ENCODE results near the gene COX6B1.

Gene COX6B1

GRCh38 chr19:35669566-35669965 lies 21.4 kb downstream of the COX6B1 start:
- H3K4me3 ChIP-seq (replicated peaks; ENCODE audit: insufficient read depth, low read length): no peak overlapping the region
- peaks cover 26% of the 10 kb centered on the region for H3K27me3 ChIP-seq (ENCODE audit: insufficient read depth, poor library complexity, severe bottlenecking)
- DNase-seq (ENCODE audit: low read depth in 1 of 2, low spot score in 1 of 2): no peak
- TF ChIP-seq POLR2AphosphoS5 (IDR thresholded peaks at IDR 0.05; ENCODE audit: low read depth): no peak
- TF ChIP-seq, protein P1, sequence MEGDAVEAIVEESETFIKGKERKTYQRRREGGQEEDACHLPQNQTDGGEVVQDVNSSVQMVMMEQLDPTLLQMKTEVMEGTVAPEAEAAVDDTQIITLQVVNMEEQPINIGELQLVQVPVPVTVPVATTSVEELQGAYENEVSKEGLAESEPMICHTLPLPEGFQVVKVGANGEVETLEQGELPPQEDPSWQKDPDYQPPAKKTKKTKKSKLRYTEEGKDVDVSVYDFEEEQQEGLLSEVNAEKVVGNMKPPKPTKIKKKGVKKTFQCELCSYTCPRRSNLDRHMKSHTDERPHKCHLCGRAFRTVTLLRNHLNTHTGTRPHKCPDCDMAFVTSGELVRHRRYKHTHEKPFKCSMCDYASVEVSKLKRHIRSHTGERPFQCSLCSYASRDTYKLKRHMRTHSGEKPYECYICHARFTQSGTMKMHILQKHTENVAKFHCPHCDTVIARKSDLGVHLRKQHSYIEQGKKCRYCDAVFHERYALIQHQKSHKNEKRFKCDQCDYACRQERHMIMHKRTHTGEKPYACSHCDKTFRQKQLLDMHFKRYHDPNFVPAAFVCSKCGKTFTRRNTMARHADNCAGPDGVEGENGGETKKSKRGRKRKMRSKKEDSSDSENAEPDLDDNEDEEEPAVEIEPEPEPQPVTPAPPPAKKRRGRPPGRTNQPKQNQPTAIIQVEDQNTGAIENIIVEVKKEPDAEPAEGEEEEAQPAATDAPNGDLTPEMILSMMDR (IDR thresholded peaks at IDR 0.05; ENCODE audit: insufficient read depth, low read length): no peak
- TF ChIP-seq, protein P2, sequence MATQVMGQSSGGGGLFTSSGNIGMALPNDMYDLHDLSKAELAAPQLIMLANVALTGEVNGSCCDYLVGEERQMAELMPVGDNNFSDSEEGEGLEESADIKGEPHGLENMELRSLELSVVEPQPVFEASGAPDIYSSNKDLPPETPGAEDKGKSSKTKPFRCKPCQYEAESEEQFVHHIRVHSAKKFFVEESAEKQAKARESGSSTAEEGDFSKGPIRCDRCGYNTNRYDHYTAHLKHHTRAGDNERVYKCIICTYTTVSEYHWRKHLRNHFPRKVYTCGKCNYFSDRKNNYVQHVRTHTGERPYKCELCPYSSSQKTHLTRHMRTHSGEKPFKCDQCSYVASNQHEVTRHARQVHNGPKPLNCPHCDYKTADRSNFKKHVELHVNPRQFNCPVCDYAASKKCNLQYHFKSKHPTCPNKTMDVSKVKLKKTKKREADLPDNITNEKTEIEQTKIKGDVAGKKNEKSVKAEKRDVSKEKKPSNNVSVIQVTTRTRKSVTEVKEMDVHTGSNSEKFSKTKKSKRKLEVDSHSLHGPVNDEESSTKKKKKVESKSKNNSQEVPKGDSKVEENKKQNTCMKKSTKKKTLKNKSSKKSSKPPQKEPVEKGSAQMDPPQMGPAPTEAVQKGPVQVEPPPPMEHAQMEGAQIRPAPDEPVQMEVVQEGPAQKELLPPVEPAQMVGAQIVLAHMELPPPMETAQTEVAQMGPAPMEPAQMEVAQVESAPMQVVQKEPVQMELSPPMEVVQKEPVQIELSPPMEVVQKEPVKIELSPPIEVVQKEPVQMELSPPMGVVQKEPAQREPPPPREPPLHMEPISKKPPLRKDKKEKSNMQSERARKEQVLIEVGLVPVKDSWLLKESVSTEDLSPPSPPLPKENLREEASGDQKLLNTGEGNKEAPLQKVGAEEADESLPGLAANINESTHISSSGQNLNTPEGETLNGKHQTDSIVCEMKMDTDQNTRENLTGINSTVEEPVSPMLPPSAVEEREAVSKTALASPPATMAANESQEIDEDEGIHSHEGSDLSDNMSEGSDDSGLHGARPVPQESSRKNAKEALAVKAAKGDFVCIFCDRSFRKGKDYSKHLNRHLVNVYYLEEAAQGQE (IDR thresholded peaks at IDR 0.05; ENCODE audit: insufficient replicate concordance, low read depth): no peak
- TF ChIP-seq SPI1 (IDR thresholded peaks at IDR 0.05; ENCODE audit: borderline replicate concordance, low read depth): no peak
- no peak for TF ChIP-seq GABPA (IDR thresholded peaks at IDR 0.05; ENCODE audit: low read depth)
- H3K27ac ChIP-seq (replicated peaks): no peak overlapping the region

DNA sequence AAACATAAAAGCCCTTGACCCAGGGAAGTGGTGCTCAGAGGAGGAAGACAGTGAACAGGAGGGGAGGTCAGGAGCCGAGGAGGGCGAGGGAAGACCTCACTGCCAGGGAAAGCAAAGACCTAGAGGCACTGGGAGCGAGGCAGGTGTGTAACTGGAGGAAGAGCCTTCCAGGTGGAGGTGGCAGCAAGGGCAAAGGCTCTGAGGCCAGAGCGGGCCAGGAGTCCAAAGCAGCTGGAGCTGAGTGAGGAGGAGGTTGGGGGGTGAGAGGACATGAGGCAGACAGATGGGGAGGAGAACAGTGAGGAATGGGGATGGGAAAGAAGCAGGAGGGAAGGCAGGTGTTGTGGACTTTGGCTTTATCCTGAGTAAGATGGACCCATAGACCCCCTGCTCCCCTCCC lies 21.9 kb downstream of the COX6B1 start:
- peaks cover 28% of the 10 kb centered on the region for H3K27me3 ChIP-seq (ENCODE audit: insufficient read depth, poor library complexity, severe bottlenecking)
- DNase-seq (ENCODE audit: low read depth in 1 of 2, low spot score in 1 of 2): no peak
- TF ChIP-seq, protein P2 (IDR thresholded peaks at IDR 0.05; ENCODE audit: insufficient replicate concordance, low read depth): no peak
- no peak for TF ChIP-seq SPI1 (IDR thresholded peaks at IDR 0.05; ENCODE audit: borderline replicate concordance, low read depth)

GRCh38 chr19:35670686-35671085 lies 22.6 kb downstream of the COX6B1 start:
- H3K27me3 ChIP-seq (ENCODE audit: insufficient read depth, poor library complexity, severe bottlenecking): peaks cover 28% of the 10 kb centered on the region
- no peak overlapping the region for H3K4me3 ChIP-seq (replicated peaks; ENCODE audit: insufficient read depth, low read length)
- DNase-seq (ENCODE audit: low read depth in 1 of 2, low spot score in 1 of 2): no peak
- TF ChIP-seq SPI1 (IDR thresholded peaks at IDR 0.05; ENCODE audit: borderline replicate concordance, low read depth) (no peak), POLR2AphosphoS5 (IDR thresholded peaks at IDR 0.05; ENCODE audit: low read depth) (no peak), GABPA (IDR thresholded peaks at IDR 0.05; ENCODE audit: low read depth) (no peak)
- TF ChIP-seq, protein P1 (IDR thresholded peaks at IDR 0.05; ENCODE audit: insufficient read depth, low read length): no peak
- TF ChIP-seq, protein P2 (IDR thresholded peaks at IDR 0.05; ENCODE audit: insufficient replicate concordance, low read depth): no peak
- no peak overlapping the region for H3K27ac ChIP-seq (replicated peaks)

More for the DNA sequence above, 21.9 kb downstream of the COX6B1 start:
- H3K27ac ChIP-seq (replicated peaks): no peak overlapping the region
- no peak overlapping the region for H3K4me3 ChIP-seq (replicated peaks; ENCODE audit: insufficient read depth, low read length)
